ENCODE results near the gene TNKS2.
A peak's percentile ranks its signal among the peaks of the same experiment; 100 is the strongest.
"Not testable (repeated sequence)": the region's sequence is repeated elsewhere in the genome, so short reads cannot be mapped to it uniquely, and the experiment has no call there.

Gene TNKS2

DNA sequence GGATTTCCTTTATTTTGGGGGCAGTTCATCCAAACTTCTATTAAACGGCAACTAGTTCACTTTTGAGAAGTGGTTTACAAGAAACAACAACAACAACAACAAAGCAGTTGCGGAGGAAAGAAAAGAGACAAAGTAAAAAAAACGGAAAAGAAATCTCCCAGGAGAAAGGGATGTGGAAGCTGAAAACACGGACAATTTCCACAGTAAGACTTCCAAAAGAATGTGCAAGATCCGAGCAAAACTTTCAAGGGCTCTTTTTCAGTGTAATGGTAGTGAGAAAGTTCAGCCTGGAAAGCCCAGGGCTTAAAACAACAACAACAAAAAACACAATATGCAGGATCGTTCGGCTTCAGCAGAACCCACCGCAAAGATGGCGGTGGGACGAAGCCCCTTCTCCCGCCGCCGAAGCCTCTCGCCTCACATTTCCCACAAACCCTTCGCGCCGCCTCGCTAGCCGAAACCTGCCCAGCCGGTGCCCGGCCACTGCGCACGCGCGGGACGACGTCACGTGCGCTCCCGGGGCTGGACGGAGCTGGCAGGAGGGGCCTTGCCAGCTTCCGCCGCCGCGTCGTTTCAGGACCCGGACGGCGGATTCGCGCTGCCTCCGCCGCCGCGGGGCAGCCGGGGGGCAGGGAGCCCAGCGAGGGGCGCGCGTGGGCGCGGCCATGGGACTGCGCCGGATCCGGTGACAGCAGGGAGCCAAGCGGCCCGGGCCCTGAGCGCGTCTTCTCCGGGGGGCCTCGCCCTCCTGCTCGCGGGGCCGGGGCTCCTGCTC is at the start of gene TNKS2:
TNKS2 (plus strand) TSS at position 553 of the 775 bp plus-strand sequence. CDS start 265 bp downstream, outside the sequence.
- peak; percentile 68 for DNase-seq

DNA sequence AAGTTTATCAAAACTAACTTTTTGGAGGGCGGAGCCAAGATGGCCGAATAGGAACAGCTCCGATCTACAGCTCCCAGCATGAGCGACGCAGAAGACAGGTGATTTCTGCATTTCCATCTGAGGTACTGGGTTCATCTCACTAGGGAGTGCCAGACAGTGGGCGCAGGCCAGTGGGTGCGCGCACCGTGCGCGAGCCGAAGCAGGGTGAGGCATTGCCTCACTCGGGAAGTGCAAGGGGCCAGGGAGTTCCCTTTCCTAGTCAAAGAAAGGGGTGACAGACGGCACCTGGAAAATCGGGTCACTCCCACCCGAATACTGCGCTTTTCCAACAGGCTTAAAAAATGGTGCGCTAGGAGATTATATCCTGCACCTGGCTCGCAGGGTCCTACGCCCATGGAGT is 48.6 kb upstream of the TNKS2 start:
- not testable (repeated sequence) for DNase-seq

DNA sequence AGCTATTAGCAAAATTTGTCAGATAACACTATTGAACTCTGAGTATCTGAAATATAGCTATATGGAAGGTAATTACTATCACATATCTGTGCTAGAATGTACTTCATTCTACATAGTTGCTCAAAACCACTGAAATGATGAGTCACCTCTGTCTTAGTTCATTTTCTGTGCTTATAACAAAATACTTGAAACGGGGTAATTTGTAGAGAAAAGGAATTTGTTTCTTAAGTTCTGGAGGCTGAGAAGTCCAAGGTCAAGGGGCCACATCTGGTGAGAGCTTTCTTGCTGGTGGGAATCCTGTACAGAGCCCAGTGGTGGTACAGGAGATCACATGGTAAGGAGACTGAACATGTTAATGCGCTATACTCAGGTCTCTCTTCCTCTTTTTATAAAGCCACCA is 41.9 kb upstream of the TNKS2 start:
- DNase-seq, result no peak

DNA sequence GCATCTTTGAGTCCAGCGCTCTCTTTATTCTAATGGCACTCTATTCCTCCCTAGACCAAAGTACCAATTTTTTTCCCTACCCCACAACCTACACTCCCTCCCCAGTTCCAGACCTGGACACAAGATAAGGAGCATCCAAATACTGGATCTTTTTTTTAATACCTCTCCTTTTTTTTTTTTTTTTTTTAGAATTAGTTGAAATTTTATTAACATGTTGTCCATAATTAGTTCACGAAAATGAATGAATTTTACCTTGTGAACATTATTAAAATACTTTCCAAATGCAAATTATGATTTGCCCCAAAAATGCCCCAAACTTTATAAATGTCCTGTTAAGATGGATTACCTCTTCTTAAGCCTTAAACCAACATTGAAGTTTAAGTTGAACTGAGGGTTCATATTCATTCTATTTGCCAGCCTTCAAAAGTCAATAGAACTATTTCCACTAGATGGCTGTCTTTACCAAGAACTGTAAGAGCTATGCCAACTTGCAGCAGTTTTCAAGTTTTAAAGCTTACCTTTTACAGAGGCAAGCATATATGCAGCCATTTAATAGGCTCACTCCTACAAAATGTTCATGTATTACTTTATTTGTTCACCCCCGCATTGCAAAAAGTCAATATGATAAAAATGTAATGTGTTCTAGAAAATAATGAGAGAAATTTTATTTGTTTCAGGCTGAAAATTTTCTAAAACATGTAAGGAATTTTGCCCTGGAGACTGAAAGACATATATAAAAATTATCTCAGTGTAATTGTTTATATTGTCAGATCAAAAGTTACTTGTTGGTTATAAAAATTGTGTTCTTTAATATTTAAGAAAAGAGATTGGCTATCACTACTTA is 39.7 kb upstream of the TNKS2 start:
- no peak for DNase-seq

DNA sequence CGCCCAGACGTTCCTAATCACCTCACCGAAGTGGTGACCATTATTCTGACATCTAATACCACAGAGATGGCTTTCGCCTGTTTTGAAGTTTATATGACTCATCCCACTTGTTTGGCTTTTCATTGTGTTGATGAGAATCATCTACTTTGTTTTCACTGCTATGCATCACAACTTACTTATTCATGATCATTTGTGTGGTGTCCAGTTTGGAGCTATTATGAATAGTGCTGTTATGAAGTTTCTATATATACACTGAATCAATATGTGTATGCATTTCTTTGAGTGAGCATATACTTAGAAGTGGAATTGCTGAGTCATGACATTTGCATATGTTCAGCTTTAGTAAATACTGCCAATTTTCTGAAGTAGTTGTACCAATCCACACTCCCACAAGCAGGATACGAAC is 38.6 kb upstream of the TNKS2 start:
- DNase-seq, result no peak

DNA sequence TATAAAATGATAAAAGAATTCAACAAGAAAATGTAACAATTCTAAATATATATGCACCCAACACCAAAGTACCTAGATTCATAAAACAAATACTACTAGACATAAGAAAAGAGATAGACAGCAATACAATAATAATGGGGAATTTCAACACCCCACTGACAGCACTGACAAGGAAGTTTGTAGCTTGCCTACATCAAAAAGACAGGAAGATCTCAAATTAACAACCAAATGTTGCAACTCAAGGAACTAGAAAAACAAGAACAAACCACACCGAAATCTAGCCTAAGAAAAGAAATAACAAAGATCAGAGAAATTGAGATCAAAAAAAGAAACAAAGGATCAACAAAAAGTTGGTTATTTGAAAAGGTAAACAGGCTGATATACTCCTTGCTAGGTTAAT is 36.5 kb upstream of the TNKS2 start:
- no peak for DNase-seq

DNA sequence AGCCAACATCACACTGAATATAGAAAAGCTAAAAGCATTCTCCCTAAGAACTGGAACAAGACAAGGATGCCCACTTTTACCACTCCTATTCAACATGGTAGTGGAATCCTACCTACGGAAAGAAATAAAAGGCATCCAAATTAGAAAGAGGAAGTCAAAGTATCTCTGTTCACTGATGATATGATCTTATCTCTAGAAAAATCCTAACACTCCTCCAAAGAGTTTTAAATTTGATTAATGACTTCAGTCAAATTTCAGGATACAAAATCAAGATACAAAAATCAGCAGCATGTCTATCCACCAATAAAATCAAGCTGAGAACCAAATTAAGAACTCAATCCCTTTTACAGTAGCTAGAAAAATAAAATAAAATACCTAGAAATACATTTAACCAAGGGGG is 35.3 kb upstream of the TNKS2 start:
- no peak for DNase-seq

DNA sequence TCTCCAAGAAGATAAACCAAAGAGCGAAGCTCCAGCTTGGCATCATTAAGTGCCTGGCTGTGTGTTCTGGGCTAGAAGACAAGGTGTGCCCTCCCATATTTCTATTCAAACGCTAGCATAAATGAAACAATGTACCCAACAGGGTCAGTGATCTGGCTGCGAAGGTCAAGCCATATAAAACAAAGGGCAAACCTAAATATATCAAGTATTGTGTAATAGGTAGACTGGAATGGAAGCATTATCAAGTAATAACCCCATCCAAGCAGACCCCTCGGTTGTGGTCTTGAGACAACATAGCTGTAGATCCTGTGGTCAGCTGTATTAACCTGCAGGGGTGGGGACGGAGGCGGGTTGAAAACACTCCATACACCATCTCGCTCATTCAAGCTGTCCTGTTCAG is 31.6 kb upstream of the TNKS2 start:
- DNase-seq, result no peak

DNA sequence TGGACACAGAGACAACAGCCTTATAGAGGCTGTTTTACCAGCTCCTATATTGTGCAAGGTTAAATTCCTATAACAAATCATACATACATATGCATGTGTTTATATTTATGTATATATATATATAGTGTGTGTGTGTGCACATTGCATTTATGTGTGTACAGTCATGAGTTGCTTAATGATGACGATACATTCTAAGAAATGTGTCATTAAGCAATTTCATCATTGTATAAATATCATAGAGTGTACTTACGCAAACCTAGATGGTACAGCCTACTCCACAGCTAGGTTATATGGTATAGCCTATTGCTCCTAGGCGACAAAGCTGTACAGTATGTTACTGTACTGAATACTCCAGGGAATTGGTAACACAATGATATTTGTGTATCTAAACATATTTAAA is 30.1 kb upstream of the TNKS2 start:
- DNase-seq, result no peak

DNA sequence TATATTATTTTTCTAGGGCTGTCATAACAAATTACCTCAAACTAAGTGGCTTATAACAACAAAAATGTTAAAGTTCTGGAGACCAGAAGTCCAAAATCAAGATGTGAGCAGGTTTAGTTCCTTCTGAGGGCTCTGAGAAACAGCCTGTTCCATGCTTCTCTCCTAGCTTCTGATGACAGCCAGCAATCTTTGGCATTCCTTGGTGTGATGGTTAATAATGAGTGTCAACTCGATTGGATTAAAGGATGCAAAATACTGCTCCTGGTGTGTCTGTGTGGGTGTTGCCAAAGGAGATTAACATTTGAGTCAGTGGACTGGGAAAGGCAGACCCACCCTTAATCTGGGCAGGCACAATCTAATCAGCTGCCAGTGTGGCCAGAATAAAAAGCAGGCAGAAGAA is 26.3 kb upstream of the TNKS2 start:
- DNase-seq, result no peak

DNA sequence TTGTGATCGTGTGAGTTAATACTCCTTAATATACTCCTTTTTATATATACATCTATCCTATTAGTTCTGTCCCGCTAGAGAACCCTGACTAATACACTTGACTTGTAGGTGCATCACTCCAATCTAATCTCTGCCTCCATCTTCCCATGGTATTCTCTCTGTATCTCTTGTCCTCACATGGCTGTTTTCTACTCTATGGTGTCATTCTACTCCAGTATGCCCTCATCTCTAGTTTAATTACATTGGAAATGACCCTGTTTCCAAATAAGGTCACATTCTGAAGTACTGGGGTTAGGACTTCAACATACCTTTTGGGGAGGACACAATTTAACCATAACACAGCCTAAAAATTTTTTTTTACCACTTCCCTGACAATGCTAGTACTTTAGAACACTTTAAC is 25.8 kb upstream of the TNKS2 start:
- DNase-seq, result no peak

DNA sequence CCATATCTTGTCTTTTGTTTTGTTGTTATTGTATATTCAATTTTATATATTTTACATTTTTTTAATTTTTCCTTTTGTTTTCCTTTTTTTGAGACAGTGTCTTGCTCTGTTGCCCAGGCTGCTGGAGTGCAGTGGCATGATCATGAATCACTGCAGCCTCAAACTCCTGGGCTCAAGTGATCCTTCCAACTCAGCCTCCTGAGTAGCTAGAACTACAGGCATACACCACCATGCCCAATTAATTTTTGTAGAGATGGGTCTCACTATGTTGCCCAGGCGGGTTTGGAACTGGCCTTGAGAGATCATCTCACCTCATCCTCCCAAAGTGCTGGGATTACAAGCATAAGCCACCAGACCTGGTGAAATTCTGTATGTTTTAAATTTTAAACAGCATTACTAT is 25.4 kb upstream of the TNKS2 start:
- DNase-seq, result no peak

DNA sequence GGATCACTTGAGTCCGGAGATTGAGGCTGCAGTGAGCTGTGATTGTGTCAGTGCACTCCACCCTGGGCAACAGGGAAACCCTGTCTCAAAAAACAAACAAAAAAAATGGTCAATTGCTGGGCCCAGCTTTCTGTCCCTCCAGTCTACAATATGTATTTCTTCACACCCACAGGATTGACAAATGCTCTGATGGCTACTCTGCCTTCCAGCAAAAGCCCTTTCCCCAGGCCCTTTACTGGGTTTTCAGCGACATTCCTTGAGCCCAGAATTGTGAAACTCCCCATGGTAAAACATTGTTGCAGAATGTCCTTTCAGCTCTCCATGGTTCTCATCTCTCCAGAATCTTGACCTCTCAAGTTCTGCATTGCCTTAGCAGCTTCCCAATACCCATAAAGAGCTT is 23.7 kb upstream of the TNKS2 start:
- DNase-seq, result no peak

DNA sequence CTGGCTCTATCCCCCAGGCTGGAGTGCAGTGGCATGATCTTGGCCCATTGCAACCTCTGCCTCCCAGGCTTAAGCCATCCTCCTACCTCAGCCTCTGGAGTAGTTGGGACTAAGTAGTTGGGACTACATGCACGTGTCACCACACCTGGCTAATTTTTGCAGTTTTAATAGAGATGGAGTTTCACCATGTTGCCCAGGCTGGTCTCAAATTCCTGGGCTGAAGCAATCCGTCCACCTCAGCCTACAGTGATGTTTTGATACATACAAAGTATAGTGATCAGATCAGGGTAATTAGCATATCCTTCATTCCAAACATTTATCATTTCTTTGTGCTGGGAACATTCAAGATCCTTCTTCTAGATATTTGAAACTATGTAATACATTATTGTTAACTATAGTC is 22.5 kb upstream of the TNKS2 start:
- DNase-seq, result no peak

DNA sequence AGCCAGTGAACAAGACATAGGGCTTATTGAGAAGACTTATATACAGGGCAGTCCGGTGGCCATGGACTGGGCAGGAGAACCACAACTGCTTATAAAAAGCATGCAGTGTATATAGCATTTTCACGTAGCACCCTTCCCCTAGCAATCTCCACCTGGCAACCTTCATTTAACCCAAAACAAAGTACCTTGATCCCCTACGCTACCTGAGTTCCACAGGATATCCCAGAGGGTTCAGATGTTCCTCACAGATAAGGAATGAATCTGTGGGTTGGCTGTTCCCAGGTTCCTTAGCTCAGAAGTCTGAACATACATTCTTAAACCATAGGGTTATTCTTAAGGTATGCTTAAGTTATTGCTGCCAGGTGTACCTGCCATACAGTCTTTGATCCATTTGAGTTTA is 22.0 kb upstream of the TNKS2 start:
- no peak for DNase-seq

DNA sequence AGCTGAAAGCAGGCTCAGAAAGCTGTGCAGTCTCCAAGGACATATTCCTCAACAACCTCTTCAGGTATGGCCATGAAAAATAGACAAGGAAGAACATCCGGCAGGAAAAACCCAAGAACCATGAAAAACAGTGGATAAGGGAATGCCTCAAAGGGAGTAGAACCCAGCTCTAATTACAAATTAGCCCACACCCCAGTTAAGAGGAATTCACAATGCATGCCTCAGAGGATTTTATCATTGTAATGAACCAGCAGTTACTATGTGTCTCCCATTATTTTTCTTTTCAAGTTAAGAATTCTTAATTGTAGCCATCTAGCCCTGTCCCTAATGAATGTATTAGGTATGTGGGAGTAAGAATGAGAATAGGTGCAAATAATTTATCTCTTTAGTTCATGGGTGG is 19.7 kb upstream of the TNKS2 start:
- no peak for DNase-seq

DNA sequence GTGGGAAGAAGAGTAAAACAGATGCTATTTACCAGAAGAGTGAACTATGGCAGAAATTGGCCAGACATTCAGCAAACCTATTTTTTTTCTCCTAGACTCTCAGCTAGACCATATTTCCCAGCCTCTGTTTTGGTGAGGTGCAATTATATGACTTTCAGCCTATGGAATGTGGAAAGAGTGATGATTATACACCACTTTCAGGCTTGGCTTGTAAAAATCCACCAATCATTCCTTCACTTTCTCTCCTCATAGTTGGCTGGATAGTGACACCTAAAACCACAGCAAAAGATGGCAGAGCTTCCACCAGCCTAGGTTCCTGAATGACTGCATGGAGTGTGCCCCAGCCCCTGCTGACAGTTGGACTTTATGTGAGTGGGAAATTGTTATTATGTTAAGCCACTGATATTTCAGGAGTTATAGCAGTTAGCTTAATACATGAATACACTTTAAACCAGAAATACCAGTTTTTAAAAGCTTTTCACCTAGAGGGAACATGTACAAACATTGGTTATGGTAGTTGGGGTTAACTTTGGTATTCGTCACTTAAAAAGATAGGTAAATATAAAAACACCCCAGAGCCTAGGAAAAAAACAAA is 19.1 kb upstream of the TNKS2 start:
- DNase-seq, result no peak

DNA sequence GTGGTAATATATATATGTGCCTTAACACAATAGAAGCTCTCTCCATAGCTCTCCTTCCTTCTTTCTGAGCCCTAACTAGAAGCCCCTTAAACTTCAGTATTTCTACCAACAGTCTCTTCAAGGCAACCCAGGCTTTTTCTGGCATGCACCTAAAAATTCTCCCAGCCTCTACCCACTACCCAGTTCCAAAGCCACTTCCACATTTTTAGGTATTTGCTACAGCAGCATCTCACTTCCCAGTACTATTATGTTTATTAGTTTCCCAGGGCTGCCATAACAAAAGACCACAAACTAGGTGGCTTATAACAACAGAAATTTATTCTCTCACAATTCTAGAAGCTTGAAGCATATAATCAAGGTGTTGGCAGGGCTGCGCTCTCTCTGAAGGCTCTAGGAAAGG is 15.7 kb upstream of the TNKS2 start:
- no peak for DNase-seq

DNA sequence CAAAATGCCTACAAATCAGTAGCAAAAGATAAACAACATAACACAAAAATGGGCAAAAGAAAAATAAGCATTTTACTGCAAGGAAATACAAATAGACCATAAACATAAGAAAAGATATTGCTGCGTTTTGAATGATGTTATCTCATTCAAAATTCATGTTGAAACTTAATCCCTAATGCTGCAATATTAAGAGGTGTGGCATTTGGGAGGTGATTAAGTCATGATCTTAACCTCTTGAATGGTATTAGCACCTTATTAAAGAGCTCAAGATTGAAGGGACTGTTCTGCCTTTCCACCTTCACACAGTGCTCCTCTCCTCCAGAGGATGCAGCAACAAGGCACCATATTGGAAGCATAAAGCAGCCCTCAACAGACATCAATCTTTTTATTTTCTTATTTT is 12.4 kb upstream of the TNKS2 start:
- DNase-seq, result no peak

DNA sequence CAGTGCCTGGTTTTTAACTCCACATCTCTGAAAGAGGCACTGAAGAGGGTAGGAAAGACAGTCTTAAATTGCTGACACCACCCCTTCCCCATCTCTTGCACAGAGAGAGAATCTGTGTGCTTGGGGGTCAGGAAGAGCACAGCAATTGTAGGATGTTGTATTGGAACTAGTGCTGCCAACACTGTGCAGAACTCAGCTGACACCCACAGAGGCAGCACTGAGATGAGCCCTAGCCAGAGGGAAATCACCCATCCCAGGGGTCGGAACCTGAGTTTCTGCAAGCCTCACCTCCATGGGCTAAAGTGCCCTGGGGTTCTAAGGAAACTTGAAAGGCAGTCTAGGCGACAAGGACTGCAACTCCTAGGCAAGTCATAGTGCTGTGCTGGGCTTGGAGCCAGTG is 11.0 kb upstream of the TNKS2 start:
- no peak for DNase-seq

DNA sequence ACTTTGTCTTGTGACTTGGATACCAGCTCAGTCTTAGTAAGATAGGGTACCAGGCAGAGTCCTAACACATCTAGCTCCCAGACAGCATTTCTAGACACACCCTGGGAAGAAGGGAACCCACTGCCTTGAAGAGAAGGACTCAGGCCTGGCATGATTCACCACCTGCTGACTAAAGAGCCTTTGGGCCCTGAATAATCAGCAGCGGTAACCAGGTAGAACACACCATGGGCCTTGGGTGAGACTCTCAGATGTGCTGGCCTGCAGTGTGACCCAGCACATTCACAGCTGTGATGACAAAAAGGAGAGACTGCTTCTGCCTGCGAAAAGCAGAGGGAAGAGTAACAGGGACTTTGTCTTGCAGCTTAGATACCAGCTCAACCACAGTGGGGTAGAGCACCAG is 10.4 kb upstream of the TNKS2 start:
- no peak for DNase-seq

DNA sequence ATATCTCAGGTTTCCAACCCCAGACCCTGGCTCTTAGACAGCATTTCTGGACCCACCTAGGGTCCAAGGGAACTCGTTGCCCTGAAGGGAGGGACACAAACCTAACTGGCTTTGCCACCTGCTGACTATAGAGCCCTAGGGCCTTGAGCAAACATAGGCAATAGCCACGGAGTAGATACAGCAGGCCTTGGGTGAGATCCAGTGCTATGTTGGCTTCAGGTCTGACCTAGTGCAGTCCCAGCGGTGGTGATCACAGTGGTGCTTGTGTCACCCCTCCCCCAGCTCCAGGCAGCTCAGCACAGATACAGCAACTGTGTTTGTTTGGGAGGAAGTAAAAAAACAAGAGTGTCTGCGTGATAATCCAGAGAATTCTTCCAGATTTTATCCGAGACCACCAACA is 9.7 kb upstream of the TNKS2 start:
- DNase-seq, result no peak

DNA sequence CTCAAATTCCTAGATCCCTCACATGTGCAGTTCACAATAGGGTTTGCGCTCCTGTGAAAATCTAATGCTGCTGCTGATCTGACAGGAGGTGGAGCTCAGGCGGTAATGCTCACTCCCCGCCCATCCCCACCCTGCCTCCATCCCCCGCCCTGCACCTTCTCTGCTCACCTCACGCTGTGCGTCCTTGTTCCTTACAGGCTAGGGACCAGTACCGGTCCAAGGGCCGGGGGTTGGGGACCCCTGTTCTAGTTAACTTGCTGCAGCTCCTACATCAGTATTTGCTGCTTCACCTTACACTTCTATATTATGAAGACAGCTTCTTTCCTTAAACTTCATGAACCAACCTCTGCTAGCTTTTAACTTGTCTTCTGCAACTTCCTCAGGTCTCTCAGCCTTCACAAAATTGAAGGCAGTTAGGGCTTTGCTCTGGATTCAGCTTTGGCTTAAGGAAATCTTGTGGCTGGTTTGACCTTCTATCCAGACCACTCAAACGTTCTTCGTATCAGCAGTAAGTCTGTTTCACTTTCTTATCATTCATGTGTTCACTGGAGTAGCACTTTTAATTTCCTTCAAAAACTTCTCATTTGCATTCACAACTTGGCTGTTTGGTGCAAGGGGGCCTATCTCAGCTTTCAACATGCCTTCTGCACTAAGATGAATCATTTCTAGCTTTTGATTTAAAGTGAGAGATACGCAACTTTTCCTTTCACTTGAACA is 1.7 kb upstream of the TNKS2 start:
- DNase-seq, result no peak
